Measurements from ENCODE around the gene INPP4A.

INPP4A gene

DNA sequence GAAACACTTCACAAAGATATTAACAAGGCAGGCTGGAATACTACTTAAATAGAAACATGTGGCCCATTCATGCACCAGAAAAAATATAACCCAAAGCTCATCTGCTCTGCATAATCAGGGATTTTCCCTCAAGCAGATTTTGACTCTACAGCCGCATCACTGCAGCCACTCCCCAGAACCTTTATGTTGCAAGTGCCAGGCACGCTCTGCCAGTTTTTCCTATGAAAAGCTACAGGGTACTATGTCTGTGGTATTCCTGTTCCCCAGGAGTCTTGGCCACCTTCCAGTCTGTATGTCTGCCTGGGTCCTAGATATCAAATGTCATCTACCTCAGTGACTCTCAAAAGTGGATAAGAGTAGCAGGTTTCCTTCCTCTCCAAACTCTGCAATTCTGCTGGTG lies 159.9 kb downstream of the INPP4A start:
- DNase-seq: no peak

DNA sequence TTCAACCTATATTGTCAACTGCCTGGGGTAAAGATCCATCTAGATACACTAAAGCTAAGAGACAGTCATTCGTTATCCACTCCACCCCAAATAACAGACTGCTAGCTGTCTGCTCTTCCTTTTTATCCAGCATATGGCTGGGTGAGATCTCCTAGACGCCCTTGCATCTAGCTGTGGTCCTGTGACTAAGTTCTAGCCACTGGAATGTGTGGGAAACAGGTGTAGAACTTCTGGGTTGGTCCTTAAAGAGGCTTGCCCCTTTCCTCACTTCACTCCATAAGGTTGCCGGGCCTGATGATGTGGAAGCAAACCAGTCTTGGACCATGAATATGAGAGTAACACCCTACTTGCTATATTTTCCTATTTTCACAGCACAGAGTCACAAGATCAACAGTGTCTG lies 160.4 kb downstream of the INPP4A start:
- no peak for DNase-seq

DNA sequence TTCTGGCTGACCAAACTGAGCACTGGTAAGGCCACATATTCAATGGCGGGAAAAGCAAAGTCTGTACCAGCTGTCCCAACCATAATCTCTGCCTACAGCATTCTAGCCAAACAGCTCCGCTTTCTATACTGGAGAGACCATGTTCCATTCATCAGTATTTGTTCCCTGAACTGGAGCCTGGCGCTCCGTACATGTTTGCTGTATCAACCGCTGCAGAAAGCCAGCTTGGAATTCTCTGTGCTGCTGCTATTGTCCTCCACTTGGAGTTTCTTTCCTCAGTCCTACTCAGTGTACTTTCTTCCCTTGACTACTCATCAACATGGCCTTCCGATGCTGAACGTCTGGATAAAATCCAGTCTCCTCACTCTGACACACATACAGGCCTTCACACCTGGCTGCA lies 161.8 kb downstream of the INPP4A start:
- no peak for DNase-seq

DNA sequence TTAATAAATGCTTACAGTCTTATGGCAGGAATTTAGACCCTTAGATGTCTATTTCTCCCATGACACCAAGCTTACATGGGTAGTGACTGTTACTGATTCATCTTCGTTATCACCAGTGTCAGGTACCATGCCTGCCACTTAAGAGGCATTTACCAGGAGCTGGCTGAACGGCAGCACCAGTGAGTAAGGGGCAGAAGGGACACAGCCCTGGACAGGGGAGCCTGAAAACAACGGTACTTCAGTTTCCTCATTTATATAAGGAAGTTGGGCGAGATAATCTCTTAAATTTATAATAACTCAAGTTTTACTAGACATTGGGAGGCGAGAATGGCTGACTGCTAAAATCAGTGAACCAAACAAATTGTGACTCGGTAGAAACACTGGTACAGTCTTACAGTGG lies 162.4 kb downstream of the INPP4A start:
- no peak for DNase-seq

DNA sequence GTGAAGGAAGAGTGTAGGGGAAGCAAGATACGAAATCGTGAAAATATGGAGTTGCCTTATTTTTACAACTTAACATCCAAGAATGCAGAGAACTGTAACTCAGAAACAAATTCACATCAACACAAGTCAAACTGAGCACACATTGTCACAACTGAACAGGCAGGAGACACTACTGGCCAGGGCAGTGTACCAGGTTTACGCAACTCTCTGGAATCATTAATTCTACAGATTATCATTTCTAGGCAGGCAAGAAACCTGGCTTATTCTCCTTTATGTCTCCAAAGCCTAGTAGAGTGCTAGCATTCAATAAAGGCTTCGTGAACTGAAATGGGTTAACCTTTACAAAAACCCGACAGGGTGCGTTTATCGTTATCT lies 163.1 kb downstream of the INPP4A start:
- DNase-seq: no peak

DNA sequence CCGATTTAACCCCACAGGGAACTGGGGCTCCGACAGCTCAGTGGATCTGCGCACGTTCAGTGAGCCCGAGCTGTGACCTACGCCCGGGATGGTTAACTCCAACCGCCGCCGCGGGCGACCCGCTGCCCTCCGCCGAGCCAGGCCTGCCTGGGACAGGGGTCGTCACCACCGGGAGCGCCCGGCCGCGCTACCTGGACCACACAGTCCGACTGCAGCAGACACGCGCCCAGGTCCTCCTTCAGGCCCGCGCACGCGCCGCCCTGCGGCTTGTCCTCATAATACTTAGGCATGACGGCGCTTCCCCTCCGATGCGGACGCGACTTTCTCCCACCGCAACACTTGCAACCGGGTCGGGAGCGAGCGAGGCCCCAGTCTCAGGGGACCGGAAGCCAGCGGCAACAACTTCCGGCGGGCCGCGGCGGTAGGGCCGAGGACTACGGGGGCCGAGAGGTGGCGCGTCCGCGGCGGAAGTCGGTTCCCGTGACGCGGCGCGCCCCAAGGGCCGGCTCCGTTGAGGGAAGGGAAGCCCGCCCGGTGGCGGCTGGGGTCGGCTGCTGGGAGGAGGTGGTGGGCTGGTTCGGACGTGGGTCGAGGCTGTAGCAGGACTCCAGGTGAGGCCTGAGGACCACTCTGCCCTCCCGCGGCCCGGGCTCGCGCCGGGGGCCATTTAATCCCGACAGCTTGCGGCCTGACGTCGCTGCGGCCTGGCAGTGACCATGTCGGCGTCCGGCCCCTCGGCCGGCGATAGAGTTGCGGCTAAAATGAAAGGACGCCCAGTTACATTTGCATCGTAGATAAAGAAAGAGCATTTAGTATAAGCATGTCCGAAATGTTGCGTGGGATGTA lies 163.7 kb downstream of the INPP4A start, which contains the start of the genes COA5 and UNC50:
Gene COA5 (minus strand): TSS at position 397 of the 846 bp plus-strand sequence. CDS start 107 bp downstream, at position 290.
Gene UNC50 (plus strand): TSS at position 474 of the 846 bp plus-strand sequence. CDS start 1,171 bp downstream, outside the sequence.
- peak; percentile 67 for DNase-seq

DNA sequence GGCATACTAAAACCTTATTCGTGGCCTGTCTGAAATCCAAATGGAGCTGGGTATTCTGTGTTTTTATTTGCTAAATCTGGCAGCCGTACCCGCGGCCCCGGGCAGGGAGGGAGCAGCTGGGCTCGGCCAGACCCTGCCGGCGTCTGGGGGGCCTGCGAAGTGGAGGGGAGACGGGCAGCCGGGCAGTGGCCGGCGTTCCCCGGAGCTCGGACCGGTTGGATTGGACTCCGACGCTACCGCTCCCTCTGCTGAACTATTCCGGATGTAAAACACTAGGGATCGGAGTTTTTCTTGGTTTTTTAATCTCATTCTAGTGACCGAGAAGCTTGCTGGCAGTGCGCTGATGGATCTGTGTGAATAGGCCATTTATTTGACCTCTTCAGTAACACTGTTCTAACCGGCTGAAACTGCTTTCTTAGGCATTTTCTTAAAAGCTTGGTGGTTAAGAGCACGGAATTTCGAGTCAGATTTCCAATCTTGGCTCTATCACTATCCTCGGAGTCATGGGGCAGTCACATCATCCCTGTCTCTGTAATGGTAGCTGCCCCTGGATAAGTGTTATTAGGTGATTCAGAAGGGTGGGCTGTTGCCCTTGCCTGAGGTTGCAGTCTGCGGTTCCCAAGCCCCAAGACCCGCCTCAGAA lies 164.4 kb downstream of the INPP4A start:
- DNase-seq: no peak

DNA sequence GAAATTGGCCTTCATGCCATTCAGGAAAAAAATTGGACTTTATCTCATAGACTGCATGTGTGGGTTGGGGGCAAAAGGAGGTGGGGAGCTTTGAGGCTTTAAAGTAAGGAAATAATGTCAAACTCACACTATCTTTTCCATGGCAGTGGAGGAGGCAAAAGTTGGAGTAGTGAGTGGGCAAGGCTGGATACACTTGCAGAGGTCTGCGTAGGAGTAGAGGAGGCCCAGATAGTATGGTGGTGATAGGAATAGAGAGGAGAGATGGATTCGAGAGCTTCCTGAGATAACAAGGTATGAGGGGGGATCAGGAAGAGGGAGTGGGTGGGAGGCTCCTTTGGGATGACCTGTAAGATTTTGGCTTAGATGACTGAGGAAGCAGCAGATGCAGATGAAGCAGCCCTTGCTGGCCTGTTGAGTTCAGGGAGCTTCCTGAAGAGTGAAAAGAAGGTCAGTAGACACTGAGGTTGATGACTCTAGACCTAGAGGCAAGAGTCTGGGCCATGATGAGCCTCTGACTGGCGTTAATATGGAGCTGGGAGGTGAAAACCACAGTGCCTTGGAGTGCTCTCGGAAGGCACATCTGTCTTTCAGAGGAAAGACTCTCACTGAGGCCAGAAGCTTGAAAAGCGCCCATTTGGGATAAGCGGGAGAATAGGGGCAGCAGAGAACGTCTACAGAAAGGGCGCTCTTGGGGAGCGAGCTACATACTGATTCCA lies 169.5 kb downstream of the INPP4A start:
- DNase-seq: no peak

DNA sequence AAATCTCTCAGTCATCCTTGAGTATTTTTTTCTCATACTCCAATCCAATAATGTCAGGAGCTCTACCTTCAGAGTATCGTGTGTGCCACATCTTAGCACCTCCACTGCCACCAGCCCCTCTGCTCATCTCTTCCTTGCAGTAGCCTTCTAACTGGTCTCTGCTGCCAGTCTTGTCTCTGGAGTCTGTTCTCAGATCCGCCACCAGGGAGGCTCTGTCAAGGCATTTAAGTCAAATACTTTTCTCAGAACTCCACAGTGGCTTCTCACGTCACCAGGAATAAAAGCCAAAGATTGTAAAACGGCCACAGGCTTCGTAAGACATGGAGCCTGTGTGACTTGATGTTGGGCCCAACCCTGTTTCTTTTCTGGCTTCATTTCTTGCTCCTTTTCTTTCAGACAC lies 170.8 kb downstream of the INPP4A start:
- no peak for DNase-seq

DNA sequence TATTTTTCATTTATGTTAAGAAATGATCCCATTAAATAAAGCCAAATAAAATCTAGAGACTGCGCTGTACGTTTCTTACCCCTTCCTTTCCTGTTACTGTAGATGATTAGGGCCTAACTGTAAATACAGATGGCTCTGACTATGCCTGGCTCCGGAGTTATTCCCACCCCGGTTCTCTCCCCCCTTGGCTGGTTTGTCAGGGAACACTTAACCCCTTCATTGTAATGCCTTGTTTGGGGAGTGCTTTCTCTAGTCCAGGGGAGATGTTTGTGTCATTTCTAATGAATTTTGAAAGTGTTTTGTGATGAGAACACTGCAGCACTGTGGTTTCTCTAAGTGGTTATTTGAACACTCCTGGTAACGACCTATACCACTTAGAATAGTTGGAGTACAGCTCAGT lies 172.5 kb downstream of the INPP4A start:
- no peak for DNase-seq

DNA sequence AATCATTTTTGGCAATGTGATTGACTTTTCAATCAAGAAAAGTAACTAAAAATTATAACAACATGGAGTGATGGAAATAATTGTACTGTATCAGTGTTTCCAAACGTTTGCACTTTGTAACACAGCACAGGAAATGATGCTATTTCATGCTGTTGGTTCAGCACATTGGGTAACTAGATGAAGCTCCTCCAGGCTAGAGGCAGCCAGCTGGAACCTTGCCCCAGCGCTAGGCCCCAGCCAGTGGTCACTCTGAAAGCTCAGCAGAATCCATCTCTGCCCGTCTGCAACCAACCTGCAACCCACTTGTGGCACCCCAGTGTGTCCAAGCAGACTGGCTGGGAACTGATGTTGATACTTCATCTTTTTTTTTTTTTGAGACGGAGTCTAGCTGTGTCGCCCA lies 179.0 kb downstream of the INPP4A start:
- no peak for DNase-seq

DNA sequence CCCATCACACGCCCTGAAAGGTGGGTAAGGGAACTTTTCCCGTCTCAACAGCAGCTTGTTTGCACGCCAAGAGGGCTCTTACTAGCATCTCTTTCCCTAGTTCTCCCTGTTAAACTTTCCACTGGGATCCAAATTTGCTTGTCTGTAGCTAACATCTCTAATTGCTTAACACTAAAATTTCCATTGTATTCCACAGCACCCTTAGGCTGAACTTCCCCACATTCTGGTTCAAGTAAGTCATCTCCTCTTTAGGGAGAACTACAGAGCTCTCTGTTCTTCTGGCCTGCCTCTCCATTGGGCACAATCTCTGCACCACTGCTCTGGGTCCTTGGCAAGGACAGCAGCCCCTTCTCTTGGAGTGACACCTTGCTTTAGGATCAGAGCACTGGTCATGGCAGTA lies 187.7 kb downstream of the INPP4A start:
- DNase-seq: no peak

DNA sequence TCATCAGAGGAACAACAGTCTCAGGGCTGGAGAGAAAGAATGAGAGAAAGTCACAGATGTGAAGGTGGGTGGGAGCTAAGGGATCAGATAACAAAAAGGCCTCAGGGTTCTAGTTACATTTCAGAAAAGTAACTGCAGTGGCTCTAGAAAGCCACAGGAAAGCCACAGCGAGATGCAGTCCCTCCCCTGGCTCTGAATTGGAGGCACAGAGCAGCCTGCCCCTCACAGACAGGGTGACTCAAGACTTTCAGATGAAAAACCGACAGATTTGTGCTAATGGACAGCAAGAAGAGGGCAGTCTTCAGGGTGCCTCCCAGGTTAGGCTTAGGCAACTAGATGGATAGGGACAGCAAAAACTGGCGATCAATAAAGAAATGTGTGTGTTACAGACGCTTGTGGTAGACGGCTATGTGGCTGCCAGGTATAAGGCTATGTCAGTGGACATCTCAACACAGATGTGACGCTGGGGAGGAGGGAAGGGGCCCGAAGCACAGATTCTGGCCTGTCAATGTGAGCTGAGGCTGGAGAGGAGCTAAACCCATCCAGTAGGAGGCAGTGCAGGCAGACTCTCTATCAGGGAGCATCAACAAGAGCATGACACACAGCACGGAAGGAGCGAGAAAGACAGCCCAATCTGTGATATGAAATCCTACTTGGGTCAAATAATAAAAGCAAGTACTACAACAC lies 189.9 kb downstream of the INPP4A start:
- DNase-seq: no peak

DNA sequence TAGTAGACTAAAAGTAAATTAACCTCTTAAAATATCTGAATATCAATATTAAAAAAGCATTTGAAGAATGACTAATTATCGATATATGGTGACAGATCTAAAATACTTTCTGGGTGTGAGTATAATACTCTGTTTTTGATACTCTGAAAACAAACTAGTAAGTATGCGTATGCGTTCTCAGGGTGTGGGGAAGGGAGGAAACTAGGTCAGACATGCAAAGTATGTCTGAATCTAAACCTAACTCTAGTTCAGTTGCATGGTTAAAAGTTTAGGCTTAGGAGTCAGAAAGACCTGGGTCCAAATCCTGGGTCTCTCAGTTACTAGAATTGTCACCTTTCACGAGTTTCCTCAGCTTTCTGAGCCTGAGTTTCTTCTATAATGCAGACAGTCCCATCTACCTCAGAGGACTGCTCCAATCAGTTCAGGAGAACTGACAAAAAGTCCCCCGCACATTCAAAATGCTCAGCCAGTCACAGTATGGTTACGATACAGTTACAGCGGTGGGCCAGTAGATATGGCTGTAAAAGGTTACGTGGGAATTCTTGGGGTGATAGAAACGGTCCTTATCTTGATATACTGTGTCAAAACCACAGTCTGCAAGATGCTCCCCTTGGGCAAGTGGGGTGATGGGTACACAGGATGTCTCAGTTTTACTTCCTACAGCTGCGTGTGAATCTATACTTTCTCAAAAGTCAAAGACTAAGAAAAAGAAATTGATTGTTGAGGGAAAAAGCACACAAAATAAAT lies 192.9 kb downstream of the INPP4A start:
- no peak for DNase-seq

DNA sequence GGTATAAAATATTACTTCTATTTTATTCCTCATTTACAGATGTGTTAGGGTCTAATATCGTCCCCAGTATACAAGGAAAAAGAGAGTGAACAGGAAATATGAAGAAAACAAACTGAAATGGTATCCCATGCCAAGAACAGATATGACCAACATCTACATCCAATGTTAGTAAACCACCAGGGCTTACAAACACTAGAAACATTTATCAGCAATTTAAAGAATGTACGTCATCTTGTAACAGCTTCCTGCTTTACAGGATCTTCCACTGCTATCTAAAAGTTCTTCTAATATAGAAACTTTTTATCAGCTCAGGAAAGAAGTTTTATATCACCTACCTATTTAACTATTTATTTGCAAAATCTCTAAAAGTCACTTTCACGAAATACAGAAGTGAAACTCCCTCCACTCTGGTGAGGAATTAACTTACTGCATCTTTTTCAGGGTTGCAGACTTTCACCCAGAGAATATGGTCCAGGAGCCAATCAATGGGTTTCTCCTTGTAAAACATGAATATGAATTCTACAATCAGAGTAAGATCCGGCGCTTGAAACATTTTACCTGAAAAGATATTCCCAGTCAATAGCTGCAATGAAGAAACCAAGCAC lies 198.9 kb downstream of the INPP4A start:
- DNase-seq: no peak

Data from NCI-H446 treated with DMSO at 0.1 percent for 48 hours (cell line).